KMS-11 (cell line): Measurements from ENCODE around the gene PDCD2L.
"Not testable (repeated sequence)": the region's sequence is repeated elsewhere in the genome, so short reads cannot be mapped to it uniquely, and the experiment has no call there.

Source experiments
- H2AFZ ChIP-seq: fragments of 200-600 bp; sonication (generic); 2 replicates; pipeline ENCODE4 v1.6.1; 2016; ENCODE audit warnings: antibody characterized with exemption, mixed run types, low read depth
- H3K27ac ChIP-seq: fragments of 200-600 bp; sonication (generic); 2 replicates; pipeline ENCODE4 v1.6.1; 2016; ENCODE audit warnings: mild to moderate bottlenecking, mixed run types
- H3K27me3 ChIP-seq: fragments of 200-600 bp; sonication (generic); 2 replicates; pipeline ENCODE4 v1.6.1; 2017; ENCODE audit warnings: mild to moderate bottlenecking, low read depth, mixed run types, moderate library complexity; ENCODE audit not compliant: insufficient read depth
- H3K36me3 ChIP-seq: fragments of 200-600 bp; sonication (generic); 2 replicates; pipeline ENCODE4 v1.6.1; 2017; ENCODE audit warnings: mild to moderate bottlenecking, mixed run types; ENCODE audit not compliant: insufficient read depth
- H3K4me1 ChIP-seq: fragments of 200-600 bp; sonication (generic); 2 replicates; pipeline ENCODE4 v1.6.1; 2016; ENCODE audit warnings: mild to moderate bottlenecking, low read depth, mixed run types; ENCODE audit not compliant: poor library complexity, severe bottlenecking
- H3K4me2 ChIP-seq: fragments of 200-600 bp; sonication (generic); 2 replicates; pipeline ENCODE4 v1.7.0; 2016; ENCODE audit warnings: mild to moderate bottlenecking, mixed run types
- H3K4me3 ChIP-seq: fragments of 200-600 bp; sonication (generic); IDR thresholded peaks from 2 replicates; pipeline ENCODE4 v1.6.1; 2017; ENCODE audit warnings: low read depth, low read length, mixed read lengths; ENCODE audit not compliant: insufficient read depth
- H3K79me2 ChIP-seq: fragments of 200-600 bp; sonication (generic); 2 replicates; pipeline ENCODE4 v1.6.1; 2016; ENCODE audit warnings: low read depth, mixed run types; ENCODE audit not compliant: insufficient read depth
- H3K9ac ChIP-seq: fragments of 200-600 bp; sonication (generic); 2 replicates; pipeline ENCODE4 v1.6.1; 2016; ENCODE audit warnings: mild to moderate bottlenecking, mixed run types
- H4K20me1 ChIP-seq: fragments of 200-600 bp; sonication (generic); 2 replicates; pipeline ENCODE4 v1.6.1; 2016; ENCODE audit warnings: mild to moderate bottlenecking, mixed run types; ENCODE audit not compliant: insufficient read depth
- CTCF ChIP-seq: fragments of 200-600 bp; sonication (generic); conservative IDR thresholded peaks from 2 replicates; pipeline ENCODE4 v1.6.1; 2017; ENCODE audit warnings: low read depth, mild to moderate bottlenecking, antibody characterized with exemption, low read length, moderate library complexity, mixed read lengths

The PDCD2L gene

GRCh38 chr19:34454091-34454490 lies 49.9 kb downstream of the PDCD2L start:
- no peak overlapping the region for H3K4me2 ChIP-seq
- H2AFZ ChIP-seq: no peak overlapping the region
- peaks cover 10% of the 10 kb centered on the region; the same call in 1 of the 2 replicates for H3K79me2 ChIP-seq

GRCh38 chr19:34454685-34455084 lies 50.5 kb downstream of the PDCD2L start:
- Histone ChIP-seq H3K27me3 (no peaks in the 10 kb centered on the region), H3K79me2 (peaks cover 10% of the 10 kb centered on the region; the same call in 1 of the 2 replicates), H4K20me1 (no peaks in the 10 kb centered on the region; the same call in 1 of the 2 replicates), H3K4me2 (no peak overlapping the region), H3K27ac (no peak overlapping the region), H2AFZ (no peak overlapping the region), H3K4me1 (no peaks in the 10 kb centered on the region), H3K36me3 (peaks cover 13% of the 10 kb centered on the region; the same call in 1 of the 2 replicates), H3K9ac (no peak overlapping the region), H3K4me3 (no peak overlapping the region)
- no peak for TF ChIP-seq CTCF

More at GRCh38 chr19:34454091-34454490, 49.9 kb downstream of the PDCD2L start:
- no peaks in the 10 kb centered on the region; the same call in 1 of the 2 replicates for H4K20me1 ChIP-seq
- no peak overlapping the region for H3K9ac ChIP-seq
- H3K36me3 ChIP-seq: peaks cover 16% of the 10 kb centered on the region; the same call in 1 of the 2 replicates
- no peaks in the 10 kb centered on the region for H3K27me3 ChIP-seq
- TF ChIP-seq CTCF: no peak
- H3K4me1 ChIP-seq: no peaks in the 10 kb centered on the region
- H3K4me3 ChIP-seq: no peak overlapping the region
- H3K27ac ChIP-seq: no peak overlapping the region

GRCh38 chr19:34455783-34456480 lies 51.7 kb downstream of the PDCD2L start:
- H3K9ac ChIP-seq, H3K27me3 ChIP-seq, H3K4me2 ChIP-seq, H3K27ac ChIP-seq, H4K20me1 ChIP-seq, H3K4me3 ChIP-seq, H2AFZ ChIP-seq, H3K4me1 ChIP-seq: not testable (repeated sequence)
- Histone ChIP-seq H3K79me2 (peaks cover 16% of the 10 kb centered on the region; the same call in 1 of the 2 replicates), H3K36me3 (peaks cover 21% of the 10 kb centered on the region; the same call in 1 of the 2 replicates)

GRCh38 chr19:34457446-34457845 lies 53.2 kb downstream of the PDCD2L start:
- no peak overlapping the region for H3K4me3 ChIP-seq
- no peak overlapping the region for H3K9ac ChIP-seq
- no peak for TF ChIP-seq CTCF
- peaks cover 16% of the 10 kb centered on the region; the same call in 1 of the 2 replicates for H3K79me2 ChIP-seq
- H3K36me3 ChIP-seq: peaks cover 21% of the 10 kb centered on the region; the same call in 1 of the 2 replicates
- no peak overlapping the region for H2AFZ ChIP-seq
- no peaks in the 10 kb centered on the region for H3K27me3 ChIP-seq
- H4K20me1 ChIP-seq: no peaks in the 10 kb centered on the region
- H3K4me1 ChIP-seq: no peaks in the 10 kb centered on the region
- no peak overlapping the region for H3K27ac ChIP-seq
- no peak overlapping the region for H3K4me2 ChIP-seq

GRCh38 chr19:34458677-34459076 lies 54.5 kb downstream of the PDCD2L start:
- Histone ChIP-seq H2AFZ (no peak overlapping the region), H3K36me3 (peaks cover 22% of the 10 kb centered on the region; the same call in 1 of the 2 replicates), H3K9ac (no peak overlapping the region), H3K27ac (no peak overlapping the region), H3K27me3 (no peaks in the 10 kb centered on the region), H3K4me3 (no peak overlapping the region), H4K20me1 (no peaks in the 10 kb centered on the region), H3K4me1 (no peaks in the 10 kb centered on the region), H3K4me2 (no peak overlapping the region), H3K79me2 (peaks cover 16% of the 10 kb centered on the region; the same call in 1 of the 2 replicates)
- no peak for TF ChIP-seq CTCF
